HEK293T (cell line): ENCODE data around the gene KDM2A.
"Not testable (repeated sequence)": the region's sequence is repeated elsewhere in the genome, so short reads cannot be mapped to it uniquely, and the experiment has no call there.

Source experiments
- CTCF ChIA-PET: fragments of 350-600 bp; formaldehyde crosslinking; extraction: SDS; loops from one replicate; lab custom pipeline; 2021; ENCODE audit warnings: antibody characterized with exemption, inconsistent platforms; lab: Yijun Ruan, JAX
- POLR2A ChIA-PET: fragments of 350-600 bp; formaldehyde crosslinking; extraction: SDS; loops from one replicate; lab custom pipeline; 2020; ENCODE audit warnings: antibody characterized with exemption, inconsistent platforms; lab: Yijun Ruan, JAX
- DNase-seq: peaks from one replicate; pipeline ENCODE4 v3.0.0; 2012; ENCODE audit warnings: mixed read lengths; ENCODE audit errors: extremely low spot score
- ARNT ChIP-seq: fragments of 450-650 bp; IDR thresholded peaks from 2 replicates; pipeline ENCODE4 v1.6.1; 2017; ENCODE audit warnings: mild to moderate bottlenecking
- BHLHE40 ChIP-seq: fragments of 450-650 bp; IDR thresholded peaks from 2 replicates; pipeline ENCODE4 v1.6.1; 2016; ENCODE audit warnings: mild to moderate bottlenecking, moderate library complexity, borderline replicate concordance
- CTBP1 ChIP-seq: fragments of 450-650 bp; IDR thresholded peaks from 2 replicates; pipeline ENCODE4 v1.6.1; 2016; ENCODE audit warnings: borderline replicate concordance
- ELF4 ChIP-seq: fragments of 450-650 bp; IDR thresholded peaks from 2 replicates; pipeline ENCODE4 v1.6.1; 2017; ENCODE audit warnings: antibody characterized with exemption
- FOXA1 ChIP-seq: fragments of 450-650 bp; IDR thresholded peaks from 2 replicates; pipeline ENCODE4 v1.6.1; 2016; ENCODE audit warnings: mild to moderate bottlenecking
- FOXK2 ChIP-seq: fragments of 450-650 bp; IDR thresholded peaks from 2 replicates; pipeline ENCODE4 v1.6.1; 2016; ENCODE audit warnings: mild to moderate bottlenecking
- FOXM1 ChIP-seq: fragments of 450-650 bp; IDR thresholded peaks from 2 replicates; pipeline ENCODE4 v1.6.1; 2017; ENCODE audit warnings: mild to moderate bottlenecking, borderline replicate concordance
- HDGF ChIP-seq: fragments of 450-650 bp; IDR thresholded peaks from 2 replicates; pipeline ENCODE4 v1.6.1; 2017; ENCODE audit warnings: antibody characterized with exemption, borderline replicate concordance
- L3MBTL2 ChIP-seq: fragments of 450-650 bp; conservative IDR thresholded peaks from 2 replicates; pipeline ENCODE4 v1.6.1; 2016; ENCODE audit warnings: mild to moderate bottlenecking
- LEF1 ChIP-seq: fragments of 450-650 bp; IDR thresholded peaks from 2 replicates; pipeline ENCODE4 v1.6.1; 2017; ENCODE audit warnings: mild to moderate bottlenecking, borderline replicate concordance
- NFRKB ChIP-seq: fragments of 450-650 bp; IDR thresholded peaks from 2 replicates; pipeline ENCODE4 v1.6.1; 2016; ENCODE audit warnings: mild to moderate bottlenecking, moderate library complexity
- PKNOX1 ChIP-seq: fragments of 450-650 bp; IDR thresholded peaks from 2 replicates; pipeline ENCODE4 v1.6.1; 2016
- SP1 ChIP-seq: fragments of 450-650 bp; IDR thresholded peaks from 2 replicates; pipeline ENCODE4 v1.6.1; 2017
- SUZ12 ChIP-seq: fragments of 450-650 bp; IDR thresholded peaks from 2 replicates; pipeline ENCODE4 v1.6.1; 2016; ENCODE audit warnings: mild to moderate bottlenecking
- TARDBP ChIP-seq: fragments of 450-650 bp; IDR thresholded peaks from 2 replicates; pipeline ENCODE4 v1.6.1; 2016
- ZNF384 ChIP-seq: fragments of 450-650 bp; IDR thresholded peaks from 2 replicates; pipeline ENCODE4 v1.6.1; 2016

Gene KDM2A

GRCh38 chr11:67160872-67161783 lies 42.1 kb downstream of the KDM2A start:
- DNase-seq: no peak
- CTCF ChIA-PET: no interaction called here
- POLR2A ChIA-PET: no interaction called here
- TF ChIP-seq SUZ12 (no peak), TARDBP (no peak), PKNOX1 (no peak), LEF1 (no peak), FOXM1 (no peak), HDGF (no peak), CTBP1 (no peak), ELF4 (no peak)

GRCh38 chr11:67163006-67163405 lies 43.9 kb downstream of the KDM2A start:
- DNase-seq: no peak
- TF ChIP-seq ARNT: no peak
- ChIA-PET POLR2A (no interaction called here), CTCF (no interaction called here)

GRCh38 chr11:67165623-67166022 lies 46.6 kb downstream of the KDM2A start:
- ChIA-PET POLR2A (interaction anchor here (0.6 to 0.8 kb wide), 2 partner anchors 47 to 54 kb away, joined by 3 read pairs; partner anchors contain the start of gene KDM2A), CTCF (interaction anchor here (0.6 kb wide), 1 partner anchor 9 kb away, joined by 3 read pairs; no protein-coding TSS in a partner anchor)
- DNase-seq: no peak
- TF ChIP-seq TARDBP (no peak), ARNT (no peak), HDGF (no peak), LEF1 (no peak), FOXA1 (no peak), ELF4 (no peak), NFRKB (no peak), L3MBTL2 (no peak), FOXK2 (no peak), PKNOX1 (no peak), SP1 (no peak), BHLHE40 (no peak), ZNF384 (no peak)

- no peak for DNase-seq
- TF ChIP-seq ZNF384 (no peak), FOXM1 (no peak), ARNT (no peak), CTBP1 (no peak), HDGF (no peak), ELF4 (no peak), SUZ12 (no peak), NFRKB (no peak)
- CTCF ChIA-PET: interaction anchor here (0.5 to 0.6 kb wide), 4 partner anchors 72 to 213 kb away, joined by 4 to 5 read pairs (median 4); no protein-coding TSS in a partner anchor
- POLR2A ChIA-PET: no interaction called here
Observed at GRCh38 chr11:67167091-67167490, 48.0 kb downstream of the KDM2A start.

GRCh38 chr11:67167719-67168118 lies 48.7 kb downstream of the KDM2A start:
- ChIA-PET CTCF (interaction anchor here (0.6 to 0.7 kb wide), 3 partner anchors 85 to 155 kb away, joined by 3 to 5 read pairs (median 3); no protein-coding TSS in a partner anchor), POLR2A (interaction anchor here (0.8 kb wide), 1 partner anchor 10 kb away, joined by 3 read pairs; no protein-coding TSS in a partner anchor)
- DNase-seq: no peak
- no peak for TF ChIP-seq SUZ12

- CTCF ChIA-PET: interaction anchor here (0.6 kb wide), 1 partner anchor 47 kb away, joined by 3 read pairs; no protein-coding TSS in a partner anchor
- POLR2A ChIA-PET: interaction anchor here (0.6 kb wide), 1 partner anchor 426 kb away, joined by 3 read pairs; no protein-coding TSS in a partner anchor
- not testable (repeated sequence) for DNase-seq
Observed at GRCh38 chr11:67168911-67169310, 49.8 kb downstream of the KDM2A start.

- DNase-seq: no peak
- CTCF ChIA-PET: no interaction called here
- TF ChIP-seq ZNF384: no peak
- no peak for TF ChIP-seq SUZ12
- no peak for TF ChIP-seq LEF1
- TF ChIP-seq CTBP1: no peak
- no peak for TF ChIP-seq TARDBP
- TF ChIP-seq NFRKB: no peak
- TF ChIP-seq SP1: no peak
- no peak for TF ChIP-seq PKNOX1
- no peak for TF ChIP-seq ARNT
- TF ChIP-seq BHLHE40: no peak
- TF ChIP-seq FOXA1: no peak
- no peak for TF ChIP-seq FOXK2
- TF ChIP-seq FOXM1: no peak
- POLR2A ChIA-PET: no interaction called here
Observed at GRCh38 chr11:67174311-67174710, 55.2 kb downstream of the KDM2A start.
